HG03135 (cell line): ENCODE results near the gene ZAR1L.

Experiments used
- ATAC-seq: cut with Tn5 transposase; IDR thresholded peaks from one replicate; pipeline ENCODE4 v1.9.1; 2021; ENCODE audit warnings: mild to moderate bottlenecking, moderate library complexity; ENCODE audit not compliant: unreplicated experiment

The ZAR1L gene

DNA sequence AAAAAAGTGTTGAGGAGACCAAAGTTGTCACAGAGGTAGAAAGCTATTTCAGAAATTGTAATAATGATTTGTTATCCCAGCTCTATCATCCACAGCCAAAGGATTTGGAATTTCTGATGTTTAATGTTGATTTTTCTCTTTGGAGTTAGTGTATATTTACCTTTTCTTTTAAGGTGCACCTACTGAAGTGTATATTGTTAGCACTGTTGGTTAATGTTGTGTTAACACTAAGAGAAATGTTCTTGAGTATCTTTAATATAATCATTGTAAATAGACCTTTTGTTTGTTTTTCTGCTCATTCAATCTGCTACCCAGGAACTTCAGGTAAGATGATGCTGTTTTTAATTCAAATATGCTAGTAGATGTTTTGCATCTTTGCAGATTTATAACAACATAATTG, 57.5 kb downstream of the ZAR1L start:
- ATAC-seq = no peak

DNA sequence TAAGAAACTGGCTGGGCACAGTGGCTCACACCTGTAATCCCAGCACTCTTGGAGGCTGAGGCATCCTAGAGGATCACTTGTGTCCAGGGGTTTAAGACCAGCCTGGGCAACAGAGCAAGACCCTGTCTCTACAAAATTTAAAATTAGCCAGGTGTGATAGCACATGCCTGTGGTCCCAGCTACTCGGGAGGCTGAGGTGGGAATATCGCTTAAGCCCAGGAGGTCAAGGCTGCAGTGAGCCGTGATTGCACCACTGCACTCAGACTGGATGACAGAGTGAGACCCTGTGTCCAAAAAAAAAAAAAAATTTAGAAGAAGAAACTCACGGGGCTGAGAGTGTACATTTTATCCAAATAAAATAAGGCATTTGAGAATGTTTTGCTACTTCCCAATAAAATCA, 58.9 kb downstream of the ZAR1L start:
- ATAC-seq = no peak

- no peak for ATAC-seq
Measured at GRCh38 chr13:32255724-32256109, 59.4 kb downstream of the ZAR1L start.

DNA sequence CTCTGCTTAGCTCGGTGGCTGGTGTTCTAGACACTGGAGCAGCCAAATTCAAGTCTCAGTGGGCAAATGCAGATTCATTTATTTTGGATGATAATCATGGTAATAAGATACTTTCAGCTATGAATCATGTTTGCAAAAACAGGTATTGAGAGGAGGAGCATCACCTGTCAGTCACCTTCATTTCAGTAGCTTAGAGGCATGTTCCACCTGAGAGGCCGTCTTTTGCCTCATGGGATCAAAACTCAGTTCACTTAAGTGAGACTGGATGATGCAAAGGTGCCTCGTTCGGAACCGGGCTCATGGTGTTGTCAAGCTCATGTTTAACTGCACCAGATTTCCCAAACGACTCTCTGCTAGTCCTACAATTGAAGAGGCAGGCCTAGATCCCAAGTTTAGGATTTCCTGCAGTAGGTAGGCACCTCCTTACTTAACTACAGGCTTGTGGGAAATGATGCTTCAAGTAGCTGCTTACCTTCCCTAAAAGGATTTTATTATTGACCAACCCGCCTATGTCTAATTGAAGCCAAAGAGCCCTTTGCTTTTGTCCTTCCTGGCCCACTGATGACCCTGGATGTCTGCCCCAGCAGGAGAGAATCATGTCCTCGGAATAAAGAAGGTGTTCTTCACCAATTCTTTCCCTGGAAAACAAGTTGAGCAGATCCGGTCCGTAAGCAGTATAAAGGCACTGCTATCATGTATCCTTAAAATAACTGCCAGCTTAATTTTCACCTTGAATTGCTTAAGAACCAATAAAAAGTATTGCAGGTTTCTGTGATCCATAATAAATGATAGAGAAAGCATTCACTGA, 60.0 kb downstream of the ZAR1L start:
- no peak for ATAC-seq

- ATAC-seq = no peak
Measured at GRCh38 chr13:32254416-32254815, 60.7 kb downstream of the ZAR1L start.

GRCh38 chr13:32253911-32254399, 61.2 kb downstream of the ZAR1L start:
- no peak for ATAC-seq
